BJ (cell line): ENCODE measurements around the gene CSPG5. TPM values are rescaled to one million over a fixed set of nuclear protein-coding genes. Genes with fewer than 3 reads are reported as not detected.

ENCODE experiments used
- CTCF ChIA-PET: fragments of 350-600 bp; formaldehyde crosslinking; extraction: SDS; loops from one replicate; lab custom pipeline; 2021; ENCODE audit warnings: antibody characterized with exemption, inconsistent platforms; lab: Yijun Ruan, JAX
- POLR2A ChIA-PET: fragments of 300-600 bp; sonication (Branson Sonifier 250); formaldehyde crosslinking; extraction: SDS; loops from one replicate; lab custom pipeline; 2021; ENCODE audit warnings: antibody characterized with exemption; lab: Charles Lee
- DNase-seq: peaks from one replicate; pipeline ENCODE4 v3.0.0-alpha.2; 2011; ENCODE audit warnings: low read depth
- H3K27me3 ChIP-seq: 2 replicates; pipeline ENCODE4 v1.6.0; 2011; ENCODE audit warnings: low read length; ENCODE audit not compliant: control insufficient read depth, insufficient read depth
- H3K36me3 ChIP-seq: 2 replicates; pipeline ENCODE4 v1.5.1; 2011; ENCODE audit warnings: low read length; ENCODE audit not compliant: control insufficient read depth, insufficient read depth
- H3K4me3 ChIP-seq: 2 replicates; pipeline ENCODE4 v1.5.1; 2011; ENCODE audit warnings: low read depth, mild to moderate bottlenecking, control low read depth, low read length
- polyA plus RNA-seq: library from polyadenylated mRNA; depleted of rRNA; stranded (reverse); fragments of >200 nt; gene quantifications from 2 replicates; pipeline ENCODE4 v1.2.3, GENCODE V29; 2011
- TF ChIP-seq, protein P1 (sequence below): IDR thresholded peaks from 2 replicates; pipeline ENCODE4 v1.5.1; 2011; ENCODE audit warnings: low read depth, mild to moderate bottlenecking, control low read depth, inconsistent platforms, low read length, moderate library complexity; ENCODE audit not compliant: insufficient read depth

Gene CSPG5
- polyA plus RNA-seq, 1 experiment: 0.04 TPM

DNA sequence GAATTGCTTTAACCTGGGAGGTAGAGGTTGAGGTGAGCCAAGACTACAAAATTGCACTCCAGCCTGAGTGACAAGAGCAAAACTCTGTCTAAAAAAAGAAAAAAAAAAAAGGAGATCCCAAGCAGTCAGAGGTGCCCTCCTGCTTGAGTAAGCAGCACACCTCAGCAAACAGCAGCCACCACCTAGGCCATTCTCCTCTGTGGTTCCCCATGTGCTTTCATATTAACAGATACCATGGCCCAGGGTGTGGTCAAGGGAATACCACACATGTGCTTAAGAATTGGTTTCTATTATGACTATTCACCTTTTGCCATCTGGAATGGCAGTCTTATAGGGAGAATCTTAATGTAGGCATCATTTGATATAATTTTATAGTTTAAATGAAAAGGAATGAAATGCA lies 24.7 kb upstream of the CSPG5 start:
- Histone ChIP-seq H3K27me3 (no peaks in the 10 kb centered on the region), H3K36me3 (peaks cover 8% of the 10 kb centered on the region), H3K4me3 (no peak overlapping the region)
- DNase-seq: no peak
- TF ChIP-seq, protein P1, sequence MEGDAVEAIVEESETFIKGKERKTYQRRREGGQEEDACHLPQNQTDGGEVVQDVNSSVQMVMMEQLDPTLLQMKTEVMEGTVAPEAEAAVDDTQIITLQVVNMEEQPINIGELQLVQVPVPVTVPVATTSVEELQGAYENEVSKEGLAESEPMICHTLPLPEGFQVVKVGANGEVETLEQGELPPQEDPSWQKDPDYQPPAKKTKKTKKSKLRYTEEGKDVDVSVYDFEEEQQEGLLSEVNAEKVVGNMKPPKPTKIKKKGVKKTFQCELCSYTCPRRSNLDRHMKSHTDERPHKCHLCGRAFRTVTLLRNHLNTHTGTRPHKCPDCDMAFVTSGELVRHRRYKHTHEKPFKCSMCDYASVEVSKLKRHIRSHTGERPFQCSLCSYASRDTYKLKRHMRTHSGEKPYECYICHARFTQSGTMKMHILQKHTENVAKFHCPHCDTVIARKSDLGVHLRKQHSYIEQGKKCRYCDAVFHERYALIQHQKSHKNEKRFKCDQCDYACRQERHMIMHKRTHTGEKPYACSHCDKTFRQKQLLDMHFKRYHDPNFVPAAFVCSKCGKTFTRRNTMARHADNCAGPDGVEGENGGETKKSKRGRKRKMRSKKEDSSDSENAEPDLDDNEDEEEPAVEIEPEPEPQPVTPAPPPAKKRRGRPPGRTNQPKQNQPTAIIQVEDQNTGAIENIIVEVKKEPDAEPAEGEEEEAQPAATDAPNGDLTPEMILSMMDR: no peak
- CTCF ChIA-PET: no interaction called here
- POLR2A ChIA-PET: interaction anchor here (0.5 kb wide), 1 partner anchor 659 kb away, joined by 3 read pairs; no protein-coding TSS in a partner anchor

DNA sequence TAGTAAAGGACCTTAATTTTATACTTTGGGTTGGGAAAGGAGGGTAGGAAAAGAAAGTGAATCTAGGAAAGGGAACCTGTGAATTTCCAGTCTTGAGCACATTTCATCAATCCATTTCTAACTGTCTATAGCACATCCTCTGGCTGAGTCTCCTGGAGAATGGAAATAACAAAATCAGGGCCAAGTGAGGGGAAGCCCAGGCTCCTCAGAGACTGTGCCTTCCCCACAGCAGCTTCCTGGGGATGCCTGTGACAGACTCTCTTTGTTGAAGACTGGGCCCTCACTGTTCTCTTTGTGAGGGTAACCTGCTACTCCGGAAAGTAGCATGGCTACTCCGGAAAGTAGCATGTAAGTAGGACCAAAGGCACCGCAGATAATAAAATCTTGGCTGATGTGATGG lies 22.6 kb upstream of the CSPG5 start:
- peaks cover 10% of the 10 kb centered on the region for H3K36me3 ChIP-seq
- no peak for DNase-seq
- no peak overlapping the region for H3K4me3 ChIP-seq
- CTCF ChIA-PET: interaction anchor here (0.7 kb wide), 1 partner anchor 29 kb away, joined by 3 read pairs; no protein-coding TSS in a partner anchor
- TF ChIP-seq, protein P1: no peak
- H3K27me3 ChIP-seq: no peaks in the 10 kb centered on the region
- POLR2A ChIA-PET: no interaction called here

DNA sequence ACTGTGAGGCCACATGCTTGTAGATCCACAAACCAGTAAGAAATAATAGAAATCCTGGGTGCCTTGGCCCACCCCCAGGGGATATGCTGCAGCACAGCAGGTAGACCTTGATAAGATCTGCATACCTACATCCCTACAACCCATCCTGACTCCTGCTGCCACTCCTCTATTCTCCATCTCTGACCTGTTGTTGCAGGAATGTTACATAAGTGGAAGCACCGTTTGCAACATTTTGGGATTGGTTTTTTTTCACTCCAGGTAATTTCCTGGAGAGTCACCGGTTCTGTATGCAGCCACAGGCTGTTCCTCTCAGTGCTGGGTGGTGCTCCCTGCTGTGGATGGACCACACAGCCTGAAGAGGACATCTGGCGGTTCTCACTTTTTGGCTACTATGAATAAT lies 16.1 kb upstream of the CSPG5 start:
- Histone ChIP-seq H3K4me3 (no peak overlapping the region), H3K27me3 (no peaks in the 10 kb centered on the region), H3K36me3 (peaks cover 13% of the 10 kb centered on the region)
- ChIA-PET CTCF (interaction anchor here (0.6 kb wide), 1 partner anchor 184 kb away, joined by 4 read pairs; no protein-coding TSS in a partner anchor), POLR2A (interaction anchor here (0.6 kb wide), 1 partner anchor 18 kb away, joined by 3 read pairs; no protein-coding TSS in a partner anchor)
- TF ChIP-seq, protein P1: no peak
- no peak for DNase-seq

DNA sequence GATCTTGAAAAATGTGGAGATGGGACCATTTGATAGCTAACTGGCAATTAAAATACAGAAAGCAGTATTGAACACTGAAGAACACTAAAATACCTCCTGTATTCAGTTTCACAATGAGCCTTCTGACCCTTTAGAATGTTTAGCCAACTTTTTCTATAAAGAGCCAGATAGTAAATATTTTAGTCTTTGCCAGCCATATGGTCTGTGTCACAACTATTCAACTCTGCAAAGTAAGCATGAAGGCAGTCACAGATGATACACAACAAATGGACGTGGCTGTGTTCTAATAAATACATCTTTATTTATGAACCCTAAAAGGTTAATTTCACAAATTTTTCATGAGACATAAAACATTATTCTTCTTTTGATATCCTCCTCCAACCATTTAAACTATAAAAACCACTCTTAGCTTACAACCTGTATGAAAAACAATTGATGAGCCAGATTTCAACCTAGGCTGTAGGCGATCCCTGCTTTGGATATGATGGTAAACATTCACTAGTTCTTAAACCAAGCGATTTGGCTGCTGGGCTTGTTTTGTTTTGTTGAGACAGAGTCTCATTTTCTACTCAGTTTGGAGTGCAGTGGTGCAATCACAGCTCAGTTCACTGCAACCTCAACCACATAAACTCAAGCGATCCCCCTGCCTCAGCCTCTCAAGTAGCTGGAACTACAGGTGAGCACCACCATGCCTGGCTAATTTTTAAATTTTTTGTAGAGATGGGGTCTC lies 13.6 kb upstream of the CSPG5 start:
- no peak for DNase-seq
- CTCF ChIA-PET: interaction anchor here (0.9 kb wide), 1 partner anchor 52 kb away, joined by 5 read pairs; no protein-coding TSS in a partner anchor
- no peak overlapping the region for H3K4me3 ChIP-seq
- POLR2A ChIA-PET: interaction anchor here (0.7 kb wide), 1 partner anchor 68 kb away, joined by 4 read pairs; no protein-coding TSS in a partner anchor
- TF ChIP-seq, protein P1: no peak
- no peaks in the 10 kb centered on the region for H3K27me3 ChIP-seq
- peaks cover 13% of the 10 kb centered on the region for H3K36me3 ChIP-seq

DNA sequence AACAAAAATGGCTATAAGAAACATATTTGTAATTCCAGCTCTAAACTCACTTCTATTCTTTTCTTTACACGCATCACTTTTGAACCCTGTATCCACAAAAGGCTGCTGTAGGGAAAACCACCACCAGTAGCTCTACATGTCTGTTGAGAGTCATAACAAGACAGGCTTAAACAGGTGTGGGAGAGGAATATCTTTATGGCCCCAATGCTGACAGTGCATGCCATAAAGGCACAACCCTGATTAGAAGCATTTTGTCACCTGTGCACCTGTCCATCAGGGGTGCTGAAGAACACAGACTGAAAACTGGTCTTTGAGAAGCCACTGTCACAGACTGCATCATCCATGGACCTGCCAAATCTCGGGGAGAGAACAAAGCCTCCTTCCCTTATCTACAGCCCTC lies 11.6 kb upstream of the CSPG5 start:
- Histone ChIP-seq H3K4me3 (no peak overlapping the region), H3K36me3 (peaks cover 16% of the 10 kb centered on the region), H3K27me3 (no peaks in the 10 kb centered on the region)
- TF ChIP-seq, protein P1: no peak
- DNase-seq: no peak
- ChIA-PET POLR2A (no interaction called here), CTCF (no interaction called here)
